Kidney (tissue), 14 donors: ENCODE results near the gene NECTIN1. TPM values are rescaled to one million over a fixed set of nuclear protein-coding genes. Genes with fewer than 3 reads are reported as not detected.

Source experiments
- DNase-seq, 5 donors: peaks; one replicate each; pipeline ENCODE4 v3.0.0-alpha.2; 2013 to 2020
- FAIRE-seq: peaks from 2 replicates; lab custom pipeline; 2012; peaks lifted over from hg19 to GRCh38; lab: Jason Lieb, UNC
- H3K27ac ChIP-seq, 2 donors: one replicate each; pipeline ENCODE4 v1.7.0; 2013; ENCODE audit warnings: low read depth in 2 of 2, low read length in 2 of 2, inconsistent platforms in 1 of 2
- H3K27me3 ChIP-seq: one replicate; pipeline ENCODE4 v1.7.1; 2013; ENCODE audit warnings: low read length, inconsistent platforms; ENCODE audit not compliant: control insufficient read depth, insufficient read depth
- H3K36me3 ChIP-seq, 3 donors: one replicate each; pipeline versions ENCODE4 v1.7.0 to v1.7.1; 2013; ENCODE audit warnings: low read length in 3 of 3, control low read depth in 1 of 3, inconsistent platforms in 1 of 3; ENCODE audit not compliant: insufficient read depth in 3 of 3, control insufficient read depth in 2 of 3
- H3K4me1 ChIP-seq, 3 donors: one replicate each; pipeline versions ENCODE4 v1.7.0 to v1.7.1; 2013; ENCODE audit warnings: low read length in 3 of 3, inconsistent platforms in 1 of 3, low read depth in 1 of 3; ENCODE audit not compliant: control insufficient read depth in 2 of 3, insufficient read depth in 2 of 3
- H3K4me3 ChIP-seq, 3 donors: one replicate each; pipeline versions ENCODE4 v1.7.0 to v1.8.1; 2013; ENCODE audit warnings: low read length in 3 of 3, control low read depth in 1 of 3, inconsistent platforms in 1 of 3
- H3K9ac ChIP-seq, 3 donors: one replicate each; pipeline versions ENCODE4 v1.7.0 to v1.7.1; 2013; ENCODE audit warnings: low read length in 3 of 3, control low read depth in 1 of 3, inconsistent platforms in 1 of 3
- H3K9me3 ChIP-seq, 3 donors: one replicate each; pipeline versions ENCODE4 v1.7.0 to v1.7.1; 2013; ENCODE audit warnings: low read length in 3 of 3, control low read depth in 1 of 3, inconsistent platforms in 1 of 3; ENCODE audit not compliant: control insufficient read depth in 2 of 3, insufficient read depth in 1 of 3
- intact Hi-C: fragments of 100-400 bp; cut with DNase I; formaldehyde crosslinking; loops from one replicate; pipeline ENCODE4 v1.11.1; 2022
- polyA plus RNA-seq: library from polyadenylated mRNA; stranded (reverse); fragments of 350-450 nt; fragmentation: Illumina TruSeq; extraction: RNeasy Lipid Tissue Mini Kit (QIAGEN cat#74804); gene quantifications from one replicate; pipeline ENCODE4 v1.2.3, GENCODE V29; 2014; ENCODE audit warnings: low read depth, low replicate concordance; ENCODE audit not compliant: insufficient read depth
- total RNA-seq: library from RNA; stranded (reverse); fragmentation: NEBNext Ultra II Directional; extraction: Animal tissue kit (Norgen Biotek cat#: 25700); gene quantifications from one replicate; pipeline ENCODE4 v1.2.1, GENCODE V29; 2021
- TF ChIP-seq, protein P1 (sequence below): IDR thresholded peaks from 3 replicates; pipeline ENCODE4 v1.5.1; 2012; ENCODE audit warnings: mild to moderate bottlenecking, moderate library complexity, borderline replicate concordance; ENCODE audit not compliant: insufficient read depth; ENCODE audit errors: extremely low read depth
- donor health status: control.
- donor health status: control.
- donor health status: control.
- donor health status: control.
- donor health status: control.
- donor health status: DM: yes; HTN: yes; CAD: no.
- donor health status: Normal renal cell carcinoma (clear cell type).

The NECTIN1 gene
- total and polyA plus RNA-seq, 2 donors from 2014 or later: 6.0 to 13.2 TPM

DNA sequence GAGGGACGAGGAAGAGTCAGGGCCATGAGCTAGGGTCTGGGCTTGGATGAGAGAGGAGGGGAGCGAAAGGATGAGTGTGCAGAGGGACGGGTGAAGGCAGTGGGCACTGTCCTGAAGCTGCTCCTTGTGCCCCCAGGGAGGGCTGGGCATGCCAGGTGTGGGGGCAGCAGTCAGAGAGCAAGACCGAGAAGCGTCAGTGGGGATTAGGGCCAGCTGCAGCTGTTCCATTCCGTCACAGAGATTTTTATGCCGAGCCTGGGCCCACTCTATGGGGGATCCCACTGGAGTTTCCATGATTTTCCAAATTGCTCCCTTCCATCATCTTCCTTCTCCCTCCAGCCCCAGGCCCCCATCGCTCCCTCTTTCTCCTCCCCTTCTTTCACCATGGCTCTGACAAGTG is 93.2 kb downstream of the NECTIN1 start:
- Histone ChIP-seq H3K36me3 (no peaks in the 10 kb centered on the region), H3K4me1 (no peaks in the 10 kb centered on the region), H3K4me3 (no peak overlapping the region), H3K27ac (no peak overlapping the region), H3K9ac (no peak overlapping the region), H3K27me3 (no peaks in the 10 kb centered on the region), H3K9me3 (no peaks in the 10 kb centered on the region)
- FAIRE-seq (no peak), DNase-seq (no peak)
- TF ChIP-seq, protein P1, sequence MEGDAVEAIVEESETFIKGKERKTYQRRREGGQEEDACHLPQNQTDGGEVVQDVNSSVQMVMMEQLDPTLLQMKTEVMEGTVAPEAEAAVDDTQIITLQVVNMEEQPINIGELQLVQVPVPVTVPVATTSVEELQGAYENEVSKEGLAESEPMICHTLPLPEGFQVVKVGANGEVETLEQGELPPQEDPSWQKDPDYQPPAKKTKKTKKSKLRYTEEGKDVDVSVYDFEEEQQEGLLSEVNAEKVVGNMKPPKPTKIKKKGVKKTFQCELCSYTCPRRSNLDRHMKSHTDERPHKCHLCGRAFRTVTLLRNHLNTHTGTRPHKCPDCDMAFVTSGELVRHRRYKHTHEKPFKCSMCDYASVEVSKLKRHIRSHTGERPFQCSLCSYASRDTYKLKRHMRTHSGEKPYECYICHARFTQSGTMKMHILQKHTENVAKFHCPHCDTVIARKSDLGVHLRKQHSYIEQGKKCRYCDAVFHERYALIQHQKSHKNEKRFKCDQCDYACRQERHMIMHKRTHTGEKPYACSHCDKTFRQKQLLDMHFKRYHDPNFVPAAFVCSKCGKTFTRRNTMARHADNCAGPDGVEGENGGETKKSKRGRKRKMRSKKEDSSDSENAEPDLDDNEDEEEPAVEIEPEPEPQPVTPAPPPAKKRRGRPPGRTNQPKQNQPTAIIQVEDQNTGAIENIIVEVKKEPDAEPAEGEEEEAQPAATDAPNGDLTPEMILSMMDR: no peak
- intact Hi-C loops: no loop called here

DNA sequence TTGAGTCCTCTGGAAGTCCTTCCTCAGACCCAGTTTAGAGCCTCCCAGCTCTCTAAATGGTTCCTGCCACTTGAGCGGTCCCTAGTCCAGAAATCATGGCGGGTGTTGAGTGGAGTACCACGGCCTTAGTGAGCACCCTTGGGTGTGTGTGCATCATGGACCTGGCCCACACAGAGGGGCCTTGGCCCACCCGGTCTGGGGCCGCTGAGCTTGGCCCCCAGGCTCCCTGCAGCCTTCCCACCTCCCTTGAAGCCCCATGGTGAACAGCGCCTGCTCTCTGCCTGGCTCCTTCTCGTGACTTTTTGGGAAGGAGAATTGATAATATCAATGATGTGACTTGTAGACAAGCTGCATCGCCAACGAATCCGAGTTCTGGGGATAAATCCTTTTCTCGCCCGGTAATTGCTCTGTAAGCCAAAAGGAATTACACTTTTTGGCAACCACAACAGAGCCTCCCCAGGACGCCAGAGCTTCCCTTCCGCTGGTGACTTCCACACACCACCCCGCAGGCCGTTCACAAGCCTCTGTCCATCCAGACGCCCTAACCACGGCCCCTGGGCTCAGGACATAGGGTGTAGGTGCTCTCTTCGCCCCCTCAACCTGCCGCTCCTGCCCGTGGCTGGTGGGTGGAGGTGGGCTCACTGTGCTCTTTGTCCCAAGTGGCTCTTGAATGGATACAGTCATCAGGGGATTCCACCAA is 93.8 kb downstream of the NECTIN1 start:
- TF ChIP-seq, protein P1: no peak

DNA sequence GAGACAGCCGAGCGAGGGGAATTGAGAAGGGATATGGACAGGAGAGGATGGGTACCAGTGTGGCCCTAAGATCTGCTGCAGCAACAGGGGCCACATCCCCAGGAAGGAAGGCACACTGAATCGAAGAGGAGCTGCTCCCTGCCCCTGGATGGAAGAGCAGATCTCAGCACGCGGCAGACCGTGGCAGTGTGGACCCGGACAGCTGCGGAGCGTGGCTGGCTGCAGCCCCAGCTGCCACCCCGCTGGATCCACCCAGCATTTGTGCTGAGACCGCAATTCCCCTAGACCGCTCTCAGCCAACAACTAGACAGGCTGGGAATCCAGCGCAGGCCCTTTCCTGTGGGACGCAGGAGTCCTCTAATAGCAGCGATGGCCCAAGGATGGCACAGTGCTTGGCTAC is 94.7 kb downstream of the NECTIN1 start:
- Histone ChIP-seq H3K36me3 (no peaks in the 10 kb centered on the region), H3K27me3 (no peaks in the 10 kb centered on the region), H3K27ac (no peak overlapping the region), H3K9ac (no peak overlapping the region), H3K4me1 (no peaks in the 10 kb centered on the region), H3K4me3 (no peak overlapping the region), H3K9me3 (no peaks in the 10 kb centered on the region)
- intact Hi-C loops: no loop called here
- DNase-seq (no peak), FAIRE-seq (no peak)
- TF ChIP-seq, protein P1: no peak

More for the DNA sequence above, 93.8 kb downstream of the NECTIN1 start:
- H3K9me3 ChIP-seq: no peaks in the 10 kb centered on the region
- intact Hi-C loops: no loop called here
- H3K36me3 ChIP-seq: no peaks in the 10 kb centered on the region
- no peaks in the 10 kb centered on the region for H3K4me1 ChIP-seq
- no peak overlapping the region for H3K4me3 ChIP-seq
- no peaks in the 10 kb centered on the region for H3K27me3 ChIP-seq
- no peak overlapping the region for H3K9ac ChIP-seq
- H3K27ac ChIP-seq: no peak overlapping the region
- FAIRE-seq: no peak
- no peak for DNase-seq
